IPS-20b (cell line): ENCODE measurements around the gene CFAP99.
"Not testable (repeated sequence)": the region's sequence is repeated elsewhere in the genome, so short reads cannot be mapped to it uniquely, and the experiment has no call there.

Experiments used
- H3K27ac ChIP-seq: one replicate; pipeline ENCODE4 v1.5.1; 2013; ENCODE audit warnings: low read length
- H3K27me3 ChIP-seq: 2 replicates; pipeline ENCODE4 v1.6.1; 2013; ENCODE audit warnings: mild to moderate bottlenecking, low read length, inconsistent platforms; ENCODE audit not compliant: insufficient read depth
- H3K36me3 ChIP-seq: 2 replicates; pipeline ENCODE4 v1.6.1; 2013; ENCODE audit warnings: low read depth, mild to moderate bottlenecking, inconsistent platforms, low read length, moderate library complexity; ENCODE audit not compliant: insufficient read depth
- H3K4me1 ChIP-seq: 2 replicates; pipeline ENCODE4 v1.6.1; 2013; ENCODE audit warnings: mild to moderate bottlenecking, control low read depth, inconsistent platforms, low read length, moderate library complexity; ENCODE audit not compliant: insufficient read depth
- H3K4me3 ChIP-seq: 2 replicates; pipeline ENCODE4 v1.5.1; 2013; ENCODE audit warnings: mild to moderate bottlenecking, low read length, inconsistent platforms
- H3K9ac ChIP-seq: 2 replicates; pipeline ENCODE4 v1.6.1; 2013; ENCODE audit warnings: low read depth, mild to moderate bottlenecking, inconsistent platforms, low read length, moderate library complexity
- H3K9me3 ChIP-seq: 2 replicates; pipeline ENCODE4 v1.6.1; 2013; ENCODE audit warnings: mild to moderate bottlenecking, low read depth, low read length, inconsistent platforms; ENCODE audit not compliant: insufficient read depth

The CFAP99 gene

GRCh38 chr4:2383220-2383631, 35.5 kb upstream of the CFAP99 start:
- not testable (repeated sequence) for H3K4me3 ChIP-seq, H3K4me1 ChIP-seq, H3K27me3 ChIP-seq

GRCh38 chr4:2383760-2384159, 35.0 kb upstream of the CFAP99 start:
- Histone ChIP-seq H3K9ac (no peak overlapping the region), H3K4me3 (no peak overlapping the region), H3K9me3 (no peaks in the 10 kb centered on the region), H3K27ac (no peak overlapping the region), H3K27me3 (no peaks in the 10 kb centered on the region; the same call in 1 of the 2 replicates), H3K36me3 (no peaks in the 10 kb centered on the region), H3K4me1 (no peaks in the 10 kb centered on the region)

More at GRCh38 chr4:2383220-2383631, 35.5 kb upstream of the CFAP99 start:
- H3K27ac ChIP-seq, H3K36me3 ChIP-seq, H3K9ac ChIP-seq, H3K9me3 ChIP-seq: not testable (repeated sequence)

GRCh38 chr4:2384245-2384644, 34.5 kb upstream of the CFAP99 start:
- Histone ChIP-seq H3K36me3 (no peaks in the 10 kb centered on the region), H3K9ac (no peak overlapping the region), H3K27me3 (peaks cover under 1% of the 10 kb centered on the region; the same call in 1 of the 2 replicates), H3K27ac (no peak overlapping the region), H3K9me3 (no peaks in the 10 kb centered on the region), H3K4me1 (no peaks in the 10 kb centered on the region), H3K4me3 (no peak overlapping the region)

GRCh38 chr4:2385516-2385915, 33.2 kb upstream of the CFAP99 start:
- no peak overlapping the region for H3K9ac ChIP-seq
- no peak overlapping the region for H3K4me3 ChIP-seq
- peaks cover 9% of the 10 kb centered on the region; the same call in 1 of the 2 replicates for H3K4me1 ChIP-seq
- H3K27me3 ChIP-seq: peaks cover 14% of the 10 kb centered on the region
- no peaks in the 10 kb centered on the region for H3K36me3 ChIP-seq
- H3K9me3 ChIP-seq: no peaks in the 10 kb centered on the region
- no peak overlapping the region for H3K27ac ChIP-seq

- Histone ChIP-seq H3K36me3 (no peaks in the 10 kb centered on the region), H3K4me3 (no peak overlapping the region), H3K27ac (no peak overlapping the region), H3K4me1 (peaks cover 13% of the 10 kb centered on the region; the same call in 1 of the 2 replicates), H3K9me3 (no peaks in the 10 kb centered on the region), H3K27me3 (peaks cover 20% of the 10 kb centered on the region), H3K9ac (no peak overlapping the region)
These were observed 32.0 kb upstream of the CFAP99 start for GRCh38 chr4:2386717-2387116.

- H3K9ac ChIP-seq: no peak overlapping the region
- peaks cover 13% of the 10 kb centered on the region; the same call in 1 of the 2 replicates for H3K4me1 ChIP-seq
- no peaks in the 10 kb centered on the region for H3K9me3 ChIP-seq
- peaks cover 20% of the 10 kb centered on the region for H3K27me3 ChIP-seq
- no peak overlapping the region for H3K27ac ChIP-seq
- no peaks in the 10 kb centered on the region for H3K36me3 ChIP-seq
- H3K4me3 ChIP-seq: no peak overlapping the region
These were observed 31.5 kb upstream of the CFAP99 start for GRCh38 chr4:2387218-2387617.

GRCh38 chr4:2387829-2388228, 30.9 kb upstream of the CFAP99 start:
- H3K9ac ChIP-seq: no peak overlapping the region
- H3K27ac ChIP-seq: no peak overlapping the region
- H3K4me3 ChIP-seq: no peak overlapping the region
- peaks cover 14% of the 10 kb centered on the region; the same call in 1 of the 2 replicates for H3K4me1 ChIP-seq
- H3K9me3 ChIP-seq: no peaks in the 10 kb centered on the region
- H3K27me3 ChIP-seq: peaks cover 20% of the 10 kb centered on the region
- H3K36me3 ChIP-seq: no peaks in the 10 kb centered on the region

- H3K27me3 ChIP-seq: peaks cover 20% of the 10 kb centered on the region
- no peak overlapping the region for H3K4me3 ChIP-seq
- no peaks in the 10 kb centered on the region for H3K9me3 ChIP-seq
- no peak overlapping the region for H3K9ac ChIP-seq
- H3K27ac ChIP-seq: no peak overlapping the region
- no peaks in the 10 kb centered on the region for H3K36me3 ChIP-seq
- H3K4me1 ChIP-seq: peaks cover 21% of the 10 kb centered on the region; the same call in 1 of the 2 replicates
These were observed 30.1 kb upstream of the CFAP99 start for GRCh38 chr4:2388429-2389182.

- no peaks in the 10 kb centered on the region for H3K9me3 ChIP-seq
- H3K4me1 ChIP-seq: peaks cover 26% of the 10 kb centered on the region; the same call in 1 of the 2 replicates
- peaks cover 28% of the 10 kb centered on the region for H3K27me3 ChIP-seq
These were observed 29.1 kb upstream of the CFAP99 start for GRCh38 chr4:2389691-2390090.

GRCh38 chr4:2390146-2390545, 28.6 kb upstream of the CFAP99 start:
- no peaks in the 10 kb centered on the region for H3K36me3 ChIP-seq
- H3K27ac ChIP-seq: no peak overlapping the region
- peaks cover 32% of the 10 kb centered on the region for H3K27me3 ChIP-seq
- peaks cover 26% of the 10 kb centered on the region; the same call in 1 of the 2 replicates for H3K4me1 ChIP-seq
- no peak overlapping the region for H3K4me3 ChIP-seq
- no peak overlapping the region for H3K9ac ChIP-seq
- H3K9me3 ChIP-seq: no peaks in the 10 kb centered on the region

More at GRCh38 chr4:2389691-2390090, 29.1 kb upstream of the CFAP99 start:
- no peaks in the 10 kb centered on the region for H3K36me3 ChIP-seq
- H3K27ac ChIP-seq: no peak overlapping the region
- no peak overlapping the region for H3K9ac ChIP-seq
- H3K4me3 ChIP-seq: no peak overlapping the region

GRCh38 chr4:2390784-2391421, 27.9 kb upstream of the CFAP99 start:
- H3K4me3 ChIP-seq: peak overlapping the region; percentile 13; the same call in 1 of the 2 replicates
- H3K4me1 ChIP-seq: peaks cover 26% of the 10 kb centered on the region; the same call in 1 of the 2 replicates
- peaks cover 38% of the 10 kb centered on the region for H3K27me3 ChIP-seq

More at GRCh38 chr4:2390784-2391421, 27.9 kb upstream of the CFAP99 start:
- H3K9ac ChIP-seq: no peak overlapping the region
- no peak overlapping the region for H3K27ac ChIP-seq
- H3K36me3 ChIP-seq: no peaks in the 10 kb centered on the region
- no peaks in the 10 kb centered on the region for H3K9me3 ChIP-seq
